Measurements from ENCODE around the gene INVS. TPM values are rescaled to one million over a fixed set of nuclear protein-coding genes. Genes with fewer than 3 reads are reported as not detected.
A peak's percentile ranks its signal among the peaks of the same experiment; 100 is the strongest.

INVS gene
- total RNA-seq, 1 donor from 2014 or later = 27.6 TPM

DNA sequence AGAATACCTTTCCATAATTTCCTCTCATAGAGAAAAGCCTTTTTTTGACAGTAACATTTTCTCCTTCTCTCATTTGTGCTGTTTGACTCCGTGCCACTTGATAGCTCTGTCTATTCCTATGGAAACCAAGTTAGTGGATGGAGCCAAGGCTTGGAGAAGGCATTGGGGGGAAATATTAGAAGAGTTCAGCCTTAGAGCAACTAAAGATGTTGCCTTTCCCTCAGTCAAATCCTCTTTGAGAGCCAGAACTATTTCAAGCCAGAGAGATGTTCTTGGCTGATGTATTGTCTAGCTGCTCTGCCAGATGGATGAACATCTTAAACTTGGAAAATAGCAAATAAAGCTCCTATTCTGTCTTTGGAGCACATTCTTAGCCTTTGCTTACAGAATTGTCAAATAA lies 112.4 kb downstream of the INVS start:
- no peak for DNase-seq (ENCODE audit: low spot score in 2 of 2, unreplicated experiment in 2 of 2)
- no peak overlapping the region for H3K4me3 Mint-ChIP-seq
- peaks cover 2% of the 10 kb centered on the region for H3K4me1 Mint-ChIP-seq
- H3K27ac Mint-ChIP-seq = no peak overlapping the region
- H3K36me3 Mint-ChIP-seq = peaks cover 5% of the 10 kb centered on the region
- no peaks in the 10 kb centered on the region for H3K9me3 Mint-ChIP-seq
- TF ChIP-seq, protein P1, sequence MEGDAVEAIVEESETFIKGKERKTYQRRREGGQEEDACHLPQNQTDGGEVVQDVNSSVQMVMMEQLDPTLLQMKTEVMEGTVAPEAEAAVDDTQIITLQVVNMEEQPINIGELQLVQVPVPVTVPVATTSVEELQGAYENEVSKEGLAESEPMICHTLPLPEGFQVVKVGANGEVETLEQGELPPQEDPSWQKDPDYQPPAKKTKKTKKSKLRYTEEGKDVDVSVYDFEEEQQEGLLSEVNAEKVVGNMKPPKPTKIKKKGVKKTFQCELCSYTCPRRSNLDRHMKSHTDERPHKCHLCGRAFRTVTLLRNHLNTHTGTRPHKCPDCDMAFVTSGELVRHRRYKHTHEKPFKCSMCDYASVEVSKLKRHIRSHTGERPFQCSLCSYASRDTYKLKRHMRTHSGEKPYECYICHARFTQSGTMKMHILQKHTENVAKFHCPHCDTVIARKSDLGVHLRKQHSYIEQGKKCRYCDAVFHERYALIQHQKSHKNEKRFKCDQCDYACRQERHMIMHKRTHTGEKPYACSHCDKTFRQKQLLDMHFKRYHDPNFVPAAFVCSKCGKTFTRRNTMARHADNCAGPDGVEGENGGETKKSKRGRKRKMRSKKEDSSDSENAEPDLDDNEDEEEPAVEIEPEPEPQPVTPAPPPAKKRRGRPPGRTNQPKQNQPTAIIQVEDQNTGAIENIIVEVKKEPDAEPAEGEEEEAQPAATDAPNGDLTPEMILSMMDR (IDR thresholded peaks at IDR 0.05; ENCODE audit: unreplicated experiment) = no peak
- no peaks in the 10 kb centered on the region for H3K27me3 Mint-ChIP-seq (ENCODE audit: low read depth)

DNA sequence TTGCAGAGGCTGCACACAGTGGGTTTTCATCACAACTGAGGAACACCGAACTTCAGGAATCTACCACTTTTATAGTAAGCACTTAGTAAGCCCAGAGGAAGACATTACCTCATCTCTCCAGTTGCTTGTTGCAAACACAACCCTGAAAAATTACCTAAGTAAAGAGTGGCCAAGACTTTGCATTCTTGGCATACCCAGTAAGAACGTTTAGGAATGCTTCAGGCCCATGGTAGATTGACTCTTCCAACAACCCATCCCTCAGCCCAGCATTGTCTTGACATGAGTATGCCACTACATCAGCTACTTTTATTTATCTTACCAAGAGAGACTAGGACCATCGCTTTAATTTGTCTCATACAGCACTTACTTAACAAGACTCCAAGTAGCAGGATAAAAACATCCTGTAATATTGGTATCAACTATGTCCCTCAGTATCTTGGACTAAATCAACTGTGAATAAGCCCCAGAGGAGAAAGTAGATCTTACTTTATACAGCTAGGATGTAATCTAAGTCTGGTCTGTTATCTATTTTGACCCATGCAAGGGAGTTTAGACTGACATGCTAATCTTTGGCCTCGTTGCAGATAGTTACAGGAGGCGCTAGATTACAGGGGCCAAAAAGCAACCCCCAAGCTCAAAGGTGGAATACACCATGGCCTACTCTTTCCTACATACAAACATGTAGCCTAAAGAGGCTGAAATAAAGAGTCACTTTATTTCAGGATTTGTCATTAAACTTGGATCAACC lies 114.9 kb downstream of the INVS start:
- TF ChIP-seq, protein P1 (IDR thresholded peaks at IDR 0.05; ENCODE audit: unreplicated experiment) = no peak
- Mint-ChIP-seq H3K27ac (no peak overlapping the region), H3K36me3 (peaks cover 9% of the 10 kb centered on the region), H3K4me3 (no peak overlapping the region), H3K4me1 (peaks cover 2% of the 10 kb centered on the region), H3K9me3 (no peaks in the 10 kb centered on the region), H3K27me3 (ENCODE audit: low read depth) (no peaks in the 10 kb centered on the region)
- no peak for DNase-seq (ENCODE audit: low spot score in 2 of 2, unreplicated experiment in 2 of 2)

- no peaks in the 10 kb centered on the region for H3K9me3 Mint-ChIP-seq
- H3K27me3 Mint-ChIP-seq (ENCODE audit: low read depth) = no peaks in the 10 kb centered on the region
- H3K4me1 Mint-ChIP-seq = peaks cover 2% of the 10 kb centered on the region
- no peak overlapping the region for H3K4me3 Mint-ChIP-seq
- peaks cover 7% of the 10 kb centered on the region for H3K36me3 Mint-ChIP-seq
- TF ChIP-seq, protein P1 (IDR thresholded peaks at IDR 0.05; ENCODE audit: unreplicated experiment) = peak; percentile 45
- no peak for DNase-seq (ENCODE audit: low spot score in 2 of 2, unreplicated experiment in 2 of 2)
- no peak overlapping the region for H3K27ac Mint-ChIP-seq
These were observed 117.2 kb downstream of the INVS start for GRCh38 chr9:100216178-100216787.

DNA sequence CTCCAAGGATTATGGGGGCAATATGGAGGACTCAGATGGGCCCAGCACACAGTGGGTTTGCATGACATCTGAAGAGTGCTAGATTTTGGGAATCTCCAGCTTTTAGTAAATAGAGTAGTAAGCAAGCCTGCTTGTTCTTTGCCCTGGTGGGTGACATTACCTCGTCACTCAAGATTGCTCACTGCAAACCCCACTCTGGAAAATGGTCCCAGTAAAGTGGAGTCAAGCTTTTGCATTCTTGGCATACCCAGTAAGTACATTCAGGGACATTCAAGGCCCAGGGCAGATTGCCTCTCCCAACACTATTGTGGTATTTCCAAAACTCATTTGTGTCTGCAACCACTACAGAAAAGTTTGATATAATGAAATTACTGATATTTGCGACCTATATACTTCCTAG lies 118.5 kb downstream of the INVS start:
- peaks cover 7% of the 10 kb centered on the region for H3K36me3 Mint-ChIP-seq
- H3K9me3 Mint-ChIP-seq = no peaks in the 10 kb centered on the region
- H3K27me3 Mint-ChIP-seq (ENCODE audit: low read depth) = no peaks in the 10 kb centered on the region
- peaks cover 2% of the 10 kb centered on the region for H3K4me1 Mint-ChIP-seq
- no peak for DNase-seq (ENCODE audit: low spot score in 2 of 2, unreplicated experiment in 2 of 2)
- H3K27ac Mint-ChIP-seq = no peak overlapping the region
- TF ChIP-seq, protein P1 (IDR thresholded peaks at IDR 0.05; ENCODE audit: unreplicated experiment) = no peak
- H3K4me3 Mint-ChIP-seq = no peak overlapping the region

DNA sequence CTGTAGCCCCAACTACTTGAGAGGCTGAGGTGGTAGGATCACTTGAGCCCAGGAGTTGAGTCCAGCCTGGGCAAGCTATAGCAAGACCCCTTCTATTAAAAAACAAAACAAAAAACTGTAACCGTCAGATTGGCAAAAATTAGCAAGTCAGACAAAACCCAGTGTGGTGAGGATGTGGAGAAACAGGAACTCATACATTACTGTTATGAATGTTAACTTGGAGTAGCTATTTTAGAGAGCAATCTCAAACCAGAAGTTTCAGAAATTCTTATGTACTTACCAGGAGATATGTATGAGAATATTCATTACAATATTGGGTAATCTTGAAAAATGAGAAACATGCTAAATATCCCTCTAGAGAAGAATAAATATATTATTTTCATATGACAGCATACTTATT lies 120.3 kb downstream of the INVS start:
- DNase-seq (ENCODE audit: low spot score in 2 of 2, unreplicated experiment in 2 of 2) = no peak
- H3K4me3 Mint-ChIP-seq = no peak overlapping the region
- no peak overlapping the region for H3K27ac Mint-ChIP-seq
- TF ChIP-seq, protein P1 (IDR thresholded peaks at IDR 0.05; ENCODE audit: unreplicated experiment) = no peak
- H3K27me3 Mint-ChIP-seq (ENCODE audit: low read depth) = no peaks in the 10 kb centered on the region
- no peaks in the 10 kb centered on the region for H3K9me3 Mint-ChIP-seq
- peaks cover 7% of the 10 kb centered on the region for H3K36me3 Mint-ChIP-seq
- H3K4me1 Mint-ChIP-seq = no peaks in the 10 kb centered on the region

Data from mesothelial cell of epicardium (in vitro differentiated cells).